GM12892 (cell line): ENCODE measurements around the gene KCNJ12.
"Not testable (repeated sequence)": the region's sequence is repeated elsewhere in the genome, so short reads cannot be mapped to it uniquely, and the experiment has no call there.

Experiments
- POLR2A ChIP-seq: IDR thresholded peaks from 2 replicates; pipeline ENCODE4 v1.6.1; 2011; ENCODE audit warnings: low read depth, low read length, control low read depth
- POLR2AphosphoS5 ChIP-seq: IDR thresholded peaks from 2 replicates; pipeline ENCODE4 v1.6.1; 2011; ENCODE audit warnings: low read depth, low read length, control low read depth
- TAF1 ChIP-seq: IDR thresholded peaks from 2 replicates; pipeline ENCODE4 v1.6.1; 2011; ENCODE audit warnings: low read depth, mild to moderate bottlenecking, control low read depth, low read length, borderline replicate concordance

- TF ChIP-seq POLR2A, TAF1, POLR2AphosphoS5: not testable (repeated sequence)
Observed at GRCh38 chr17:21420503-21421090, 44.4 kb downstream of the KCNJ12 start.
